IMR-90 (cell line): ENCODE results near the gene LTBP2. TPM values are rescaled to one million over a fixed set of nuclear protein-coding genes. Genes with fewer than 3 reads are reported as not detected.

Experiments
- ATAC-seq: fragments of 200-7000 bp; cut with Tn5 transposase; 2 replicates; pipeline ENCODE4 v1.9.1; 2020; ENCODE audit warnings: low read depth, mild to moderate bottlenecking, moderate library complexity
- BruUV-seq: library from RNA; stranded (reverse); fragments of 400-500 nt; replicated peaks from 2 replicates; lab custom pipeline; 2021; lab: Mats Ljungman, UMichigan
- CTCF ChIA-PET: fragments of 300-600 bp; formaldehyde crosslinking; extraction: SDS; loops from one replicate; lab custom pipeline; 2021; ENCODE audit warnings: antibody characterized with exemption; lab: Yijun Ruan, JAX
- POLR2A ChIA-PET: fragments of 300-600 bp; sonication (Branson Sonifier 250); formaldehyde crosslinking; loops from one replicate; lab custom pipeline; 2022; ENCODE audit warnings: antibody characterized with exemption; ENCODE audit not compliant: unreplicated experiment; lab: Charles Lee
- DNase-seq: peaks from one replicate; pipeline ENCODE4 v3.0.0; 2013
- H2AFZ ChIP-seq: replicated peaks from 2 replicates; pipeline ENCODE3; 2013; ENCODE audit warnings: low read length, mild to moderate bottlenecking; ENCODE audit not compliant: poor library complexity
- H2AK5ac ChIP-seq: 2 replicates; pipeline ENCODE4 v1.6.1; 2013; ENCODE audit warnings: low read depth, low read length, inconsistent platforms
- H2AK9ac ChIP-seq: replicated peaks from 2 replicates; pipeline ENCODE3; 2013; ENCODE audit warnings: mild to moderate bottlenecking, low read depth, low read length, moderate library complexity; ENCODE audit not compliant: poor library complexity
- H2BK120ac ChIP-seq: 2 replicates; pipeline ENCODE4 v1.6.1; 2013; ENCODE audit warnings: low read depth, low read length, inconsistent platforms
- H2BK15ac ChIP-seq: 3 replicates; pipeline ENCODE4 v1.6.1; 2013; ENCODE audit warnings: low read depth, low read length, inconsistent platforms
- H2BK20ac ChIP-seq: 2 replicates; pipeline ENCODE4 v1.6.1; 2013; ENCODE audit warnings: low read depth, mild to moderate bottlenecking, inconsistent platforms, low read length, moderate library complexity
- H2BK5ac ChIP-seq: 2 replicates; pipeline ENCODE4 v1.6.1; 2013; ENCODE audit warnings: mild to moderate bottlenecking, low read depth, low read length, inconsistent platforms; ENCODE audit not compliant: poor library complexity, severe bottlenecking
- H3K14ac ChIP-seq: replicated peaks from 2 replicates; pipeline ENCODE4 v1.6.1; 2013; ENCODE audit warnings: low read depth, low read length, inconsistent platforms
- H3K18ac ChIP-seq: 2 replicates; pipeline ENCODE4 v1.6.1; 2013; ENCODE audit warnings: low read depth, low read length, control low read depth
- H3K23ac ChIP-seq: 2 replicates; pipeline ENCODE4 v1.6.1; 2013; ENCODE audit warnings: low read depth, low read length, inconsistent platforms
- H3K27ac ChIP-seq: 2 replicates; pipeline ENCODE4 v1.5.1; 2013; ENCODE audit warnings: mild to moderate bottlenecking, control low read depth, low read length; ENCODE audit not compliant: insufficient read depth
- H3K27me3 ChIP-seq: 2 replicates; pipeline ENCODE4 v1.6.1; 2013; ENCODE audit warnings: low read length; ENCODE audit not compliant: control insufficient read depth, insufficient read depth
- H3K36me3 ChIP-seq: 2 replicates; pipeline ENCODE4 v1.6.1; 2013; ENCODE audit warnings: low read length, mixed read lengths; ENCODE audit not compliant: control insufficient read depth, insufficient read depth
- H3K4ac ChIP-seq: 2 replicates; pipeline ENCODE4 v1.6.1; 2013; ENCODE audit warnings: low read depth, low read length, inconsistent platforms
- H3K4me1 ChIP-seq: 2 replicates; pipeline ENCODE4 v1.6.1; 2013; ENCODE audit warnings: low read length, mixed read lengths; ENCODE audit not compliant: control insufficient read depth, insufficient read depth
- H3K4me2 ChIP-seq: 2 replicates; pipeline ENCODE4 v1.6.1; 2013; ENCODE audit warnings: low read depth, mild to moderate bottlenecking, control low read depth, low read length, moderate library complexity
- H3K4me3 ChIP-seq: 2 replicates; pipeline ENCODE4 v1.5.1; 2013; ENCODE audit warnings: low read depth, mild to moderate bottlenecking, control low read depth, low read length, moderate library complexity; ENCODE audit not compliant: insufficient read depth
- H3K56ac ChIP-seq: 2 replicates; pipeline ENCODE4 v1.6.1; 2013; ENCODE audit warnings: low read length, inconsistent platforms; ENCODE audit not compliant: insufficient read depth; ENCODE audit errors: extremely low read depth
- H3K79me1 ChIP-seq, 2 experiments: 2 replicates each; pipeline ENCODE4 v1.6.1; 2013; ENCODE audit warnings: low read length in 2 of 2, inconsistent platforms in 1 of 2, low read depth in 1 of 2
- H3K9ac ChIP-seq: 2 replicates; pipeline ENCODE4 v1.6.1; 2013; ENCODE audit warnings: low read depth, low read length, control low read depth
- H3K9me1 ChIP-seq: 2 replicates; pipeline ENCODE4 v1.6.1; 2013; ENCODE audit warnings: low read length, inconsistent platforms; ENCODE audit not compliant: insufficient read depth
- H3K9me3 ChIP-seq: 2 replicates; pipeline ENCODE4 v1.6.1; 2013; ENCODE audit warnings: low read length; ENCODE audit not compliant: control insufficient read depth, insufficient read depth
- H4K20me1 ChIP-seq: 2 replicates; pipeline ENCODE4 v1.6.1; 2013; ENCODE audit warnings: low read length, inconsistent platforms; ENCODE audit not compliant: insufficient read depth
- H4K5ac ChIP-seq: 2 replicates; pipeline ENCODE4 v1.6.1; 2013; ENCODE audit warnings: mild to moderate bottlenecking, low read depth, low read length, control low read depth
- H4K8ac ChIP-seq, 2 experiments: 2 replicates each; pipeline ENCODE4 v1.6.1; 2013; ENCODE audit warnings: low read depth in 2 of 2, low read length in 2 of 2, control low read depth in 1 of 2, inconsistent platforms in 1 of 2
- H4K91ac ChIP-seq: 2 replicates; pipeline ENCODE4 v1.6.1; 2013; ENCODE audit warnings: low read depth, low read length, inconsistent platforms; ENCODE audit not compliant: insufficient read depth
- BHLHE40 ChIP-seq: fragments of 150-350 bp; IDR thresholded peaks from 2 replicates; pipeline ENCODE4 v1.6.1; 2016; ENCODE audit warnings: mild to moderate bottlenecking, low read depth, low read length
- CEBPB ChIP-seq: IDR thresholded peaks from 2 replicates; pipeline ENCODE4 v1.6.1; 2012; ENCODE audit warnings: low read depth, low read length, improper control_type of control experiment
- FOS ChIP-seq: fragments of 150-350 bp; IDR thresholded peaks from 2 replicates; pipeline ENCODE4 v1.6.1; 2016; ENCODE audit warnings: low read depth, low read length
- MXI1 ChIP-seq: IDR thresholded peaks from 2 replicates; pipeline ENCODE4 v1.6.1; 2012; ENCODE audit warnings: low read depth, mild to moderate bottlenecking, low read length, moderate library complexity, borderline replicate concordance
- NFE2L2 ChIP-seq: fragments of 150-350 bp; IDR thresholded peaks from 2 replicates; pipeline ENCODE4 v1.6.1; 2016; ENCODE audit warnings: low read depth, mild to moderate bottlenecking, low read length
- WGBS, 2 experiments: methylation state at CpG; one replicate each; pipeline versions ENCODE4 v1.1.5 to v1.1.7; 2013; ENCODE audit warnings: missing lambda C conversion rate in 2 of 2; ENCODE audit not compliant: insufficient read length in 1 of 2; ENCODE audit errors: extremely low coverage in 2 of 2; 5-methylcytosine and 5-hydroxymethylcytosine counted together
- dilution Hi-C: fragments of 300-500 bp; cut with HindIII; formaldehyde crosslinking; loops from one replicate; pipeline ENCODE4 v1.14.3; 2018; ENCODE audit warnings: low sequenced_read_pairs; ENCODE audit not compliant: unreplicated experiment
- in situ Hi-C: fragments of 300-500 bp; cut with MboI; formaldehyde crosslinking; loops from 3 replicates; pipeline ENCODE4 v1.14.3; 2019; ENCODE audit warnings: low sequenced_read_pairs, inconsistent platforms, mixed read lengths
- intact Hi-C: fragments of 100-400 bp; cut with micrococcal nuclease; formaldehyde crosslinking; loops from 2 replicates; pipeline ENCODE4 v1.10.0; 2022
- polyA plus RNA-seq, 3 experiments: library from polyadenylated mRNA; depleted of rRNA; stranded (reverse); fragments of >200 nt; gene quantifications; 2 replicates each; pipeline ENCODE4 v1.2.3, GENCODE V29; 2012; ENCODE audit warnings: low replicate concordance in 1 of 3
- total RNA-seq: library from RNA; depleted of rRNA; stranded (reverse); fragments of >200 nt; gene quantifications from 2 replicates; pipeline ENCODE4 v1.2.3, GENCODE V29; 2012

LTBP2 gene
- total and polyA plus RNA-seq, 2 of the 4 experiments (the other 2 are of a cell fraction), result 23.8 to 79.3 TPM

- H3K56ac ChIP-seq, result no peak overlapping the region
- H3K4me3 ChIP-seq, result no peak overlapping the region
- peaks cover 5% of the 10 kb centered on the region; the same call in 1 of the 2 replicates for H3K9me3 ChIP-seq
- peaks cover 11 to 31% of the 10 kb centered on the region in 2 experiments; a peak in 3 of 4 replicates for H3K79me1 ChIP-seq
- peak overlapping the region; percentile 43; the same call in 1 of the 2 replicates for H2AK5ac ChIP-seq
- no peak overlapping the region for H2BK120ac ChIP-seq
- H3K4ac ChIP-seq, result no peak overlapping the region
- H2BK5ac ChIP-seq, result peak overlapping the region; percentile 29
- CTCF ChIA-PET, result interaction anchor here (0.6 to 1.7 kb wide), 2 partner anchors 10 to 343 kb away, joined by 3 to 5 read pairs; no protein-coding TSS in a partner anchor
- dilution Hi-C loops, result no loop called here
- DNase-seq (no peak), ATAC-seq (no peak)
- intact Hi-C loops, result no loop called here
- no peak overlapping the region for H2BK20ac ChIP-seq
- H3K4me1 ChIP-seq, result peaks cover 18% of the 10 kb centered on the region
- no peak for TF ChIP-seq FOS
- TF ChIP-seq MXI1, result 0 out of 2 replicates have a peak, but pooled peaks have one; percentile 21
- no peak for TF ChIP-seq NFE2L2
- no peak for TF ChIP-seq BHLHE40
- TF ChIP-seq CEBPB, result no peak
- no peak overlapping the region for H2AK9ac ChIP-seq
- no peak overlapping the region for H3K4me2 ChIP-seq
- H4K20me1 ChIP-seq, result no peaks in the 10 kb centered on the region
- H3K23ac ChIP-seq, result no peak overlapping the region
- BruUV-seq, result no TSS peak
- H4K91ac ChIP-seq, result no peak overlapping the region
- H4K5ac ChIP-seq, result no peak overlapping the region
- H3K27ac ChIP-seq, result no peak overlapping the region
- no peaks in the 10 kb centered on the region for H3K27me3 ChIP-seq
- H3K9ac ChIP-seq, result no peak overlapping the region
- POLR2A ChIA-PET, result no interaction called here
- in situ Hi-C loops, result no loop called here
- H3K36me3 ChIP-seq, result peaks cover 34% of the 10 kb centered on the region
- H2AFZ ChIP-seq, result no peak overlapping the region
- no peak overlapping the region for H4K8ac ChIP-seq
- H3K18ac ChIP-seq, result no peak overlapping the region
- H2BK15ac ChIP-seq, result no peak overlapping the region
- H3K9me1 ChIP-seq, result peaks cover 30% of the 10 kb centered on the region
- 0 out of 2 replicates have a peak overlapping the region, but pooled peaks have one; percentile 55 for H3K14ac ChIP-seq
- WGBS, 2 experiments, result no CpG with 5 or more reads among the region's 5 CpGs
Measured at GRCh38 chr14:74660863-74661262, 48.8 kb upstream of the LTBP2 start.
